NT2/D1 (cell line): ENCODE results near the gene FXYD1.

Experiments
- YY1 ChIP-seq: IDR thresholded peaks from 2 replicates; pipeline ENCODE4 v1.6.1; 2011; ENCODE audit not compliant: insufficient read length, insufficient read depth
- ZNF274 ChIP-seq: IDR thresholded peaks from 2 replicates; pipeline ENCODE4 v1.6.1; 2011; ENCODE audit warnings: mild to moderate bottlenecking, low read depth, low read length

DNA sequence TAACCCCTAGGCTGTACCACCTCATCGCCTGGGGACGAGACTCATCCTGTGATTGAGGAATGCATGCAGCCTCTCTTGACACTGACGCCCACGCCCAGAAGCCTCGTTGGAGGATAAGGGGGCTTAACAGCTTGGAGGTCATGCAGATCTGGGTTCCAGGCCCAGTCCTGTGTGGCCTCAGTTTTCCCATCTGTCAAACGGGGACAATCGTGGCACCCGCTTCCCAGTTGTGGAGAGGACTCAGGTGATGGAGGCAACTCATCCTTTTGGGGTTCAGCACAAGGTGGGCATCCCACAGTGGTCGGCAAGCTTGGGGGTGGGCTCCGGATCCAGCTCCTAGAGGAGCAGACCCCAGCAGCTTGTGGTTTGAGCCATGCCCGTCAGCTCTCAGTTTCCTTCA, 2.4 kb upstream of the FXYD1 start:
- TF ChIP-seq ZNF274 (no peak), YY1 (no peak)
